ENCODE measurements around the gene ZNF324B.
"Not testable (repeated sequence)": the region's sequence is repeated elsewhere in the genome, so short reads cannot be mapped to it uniquely, and the experiment has no call there.

ZNF324B gene

GRCh38 chr19:58480481-58480830 lies 29.0 kb downstream of the ZNF324B start:
- no peak for DNase-seq (ENCODE audit: low read depth, low spot score)

GRCh38 chr19:58480831-58481230 lies 29.4 kb downstream of the ZNF324B start:
- no peak for DNase-seq (ENCODE audit: low read depth, low spot score)

- no peak for DNase-seq (ENCODE audit: low read depth, low spot score)
These were observed 30.9 kb downstream of the ZNF324B start for GRCh38 chr19:58482372-58482771.

GRCh38 chr19:58483776-58484175 lies 32.4 kb downstream of the ZNF324B start:
- DNase-seq (ENCODE audit: low read depth, low spot score) = no peak

- DNase-seq (ENCODE audit: low read depth, low spot score) = not testable (repeated sequence)
These were observed 32.9 kb downstream of the ZNF324B start for GRCh38 chr19:58484349-58484748.

GRCh38 chr19:58491393-58491792 lies 40.0 kb downstream of the ZNF324B start:
- no peak for DNase-seq (ENCODE audit: low read depth, low spot score)

- DNase-seq (ENCODE audit: low read depth, low spot score) = no peak
These were observed 40.8 kb downstream of the ZNF324B start for GRCh38 chr19:58492265-58492664.

- no peak for DNase-seq (ENCODE audit: low read depth, low spot score)
These were observed 46.3 kb downstream of the ZNF324B start for GRCh38 chr19:58497634-58498170.

- no peak for DNase-seq (ENCODE audit: low read depth, low spot score)
These were observed 47.0 kb downstream of the ZNF324B start for GRCh38 chr19:58498316-58499020.

- peak; percentile 89 for DNase-seq (ENCODE audit: low read depth, low spot score)
These were observed 47.9 kb downstream of the ZNF324B start for GRCh38 chr19:58499021-58499927.

GRCh38 chr19:58500242-58500641 lies 48.8 kb downstream of the ZNF324B start:
- DNase-seq (ENCODE audit: low read depth, low spot score) = no peak

All from activated CD4-positive, CD25-positive, alpha-beta regulatory T cell treated with anti-CD3 and anti-CD28 coated beads, Interleukin-2, amount 50 U/mL, for 16 hours (primary cell).